T-cell (primary cell): ENCODE data around the gene MEGF8. TPM values are rescaled to one million over a fixed set of nuclear protein-coding genes. Genes with fewer than 3 reads are reported as not detected.

Experiments used
- ATAC-seq, 4 experiments: fragments of 200-7000 bp in 3 of 4; fragments of 150-1000 bp in 1 of 4; cut with Tn5 transposase; replicated peaks in 1 of 4; 1 replicate in 3 of 4; 2 replicates in 1 of 4; pipeline ENCODE4 v1.10.0; 2021; ENCODE audit warnings: moderate library complexity in 3 of 4, mild to moderate bottlenecking in 2 of 4, moderate number of reproducible peaks in 1 of 4
- CTCF ChIA-PET, 2 donors: fragments of 300-600 bp; sonication (Branson Sonifier 250); formaldehyde crosslinking; loops; one replicate each; lab custom pipeline; 2022; ENCODE audit warnings: antibody characterized with exemption in 2 of 2; lab: Charles Lee
- POLR2A ChIA-PET, 2 donors: fragments of 300-600 bp; sonication (Branson Sonifier 250); formaldehyde crosslinking; loops; one replicate each; lab custom pipeline; 2022; ENCODE audit warnings: antibody characterized with exemption in 2 of 2; lab: Charles Lee
- DNase-seq, 35 experiments: peaks; one replicate each; pipeline versions ENCODE4 v3.0.0 to v3.0.0-alpha.2; 2013 to 2023
- H3K27ac ChIP-seq: one replicate; pipeline ENCODE4 v1.5.1; 2013; ENCODE audit warnings: low read length
- H3K27me3 ChIP-seq, 2 experiments: replicated peaks in 1 of 2; 1 replicate in 1 of 2; 2 replicates in 1 of 2; pipeline versions ENCODE4 v1.6.1 to v1.7.0; 2013; ENCODE audit warnings: low read length in 1 of 2, mixed read lengths in 1 of 2; ENCODE audit not compliant: control insufficient read depth in 2 of 2, insufficient read depth in 2 of 2; ENCODE audit errors: extremely low read depth in 1 of 2
- H3K36me3 ChIP-seq, 2 donors: 1 replicate in 1 of 2; 2 replicates in 1 of 2; pipeline versions ENCODE4 v1.6.1 to v1.7.0; 2013; ENCODE audit warnings: low read length in 1 of 2; ENCODE audit not compliant: control insufficient read depth in 2 of 2, insufficient read depth in 1 of 2; ENCODE audit errors: extremely low read depth in 1 of 2
- H3K4me1 ChIP-seq, 2 experiments: 1 replicate in 1 of 2; 2 replicates in 1 of 2; pipeline versions ENCODE4 v1.6.1 to v1.7.0; 2013; ENCODE audit warnings: low read length in 2 of 2, mixed read lengths in 1 of 2; ENCODE audit not compliant: insufficient read depth in 2 of 2, control insufficient read depth in 1 of 2; ENCODE audit errors: extremely low read depth in 1 of 2
- H3K4me3 ChIP-seq, 2 donors: 1 replicate in 1 of 2; 2 replicates in 1 of 2; pipeline versions ENCODE4 v1.5.1 to v1.7.0; 2013; ENCODE audit warnings: mild to moderate bottlenecking in 2 of 2, low read length in 1 of 2, moderate library complexity in 1 of 2; ENCODE audit not compliant: control insufficient read depth in 1 of 2; ENCODE audit errors: extremely low read depth in 1 of 2
- H3K9me3 ChIP-seq: 2 replicates; pipeline ENCODE4 v1.7.0; 2013
- H3K27ac Mint-ChIP-seq, 2 donors: one replicate each; pipeline ENCODE4 v1.8.0; 2020 to 2021; ENCODE audit warnings: mild to moderate bottlenecking in 2 of 2, mixed read lengths in 2 of 2
- H3K27me3 Mint-ChIP-seq, 2 donors: one replicate each; pipeline ENCODE4 v1.8.0; 2021 to 2022; ENCODE audit warnings: mixed read lengths in 2 of 2
- H3K36me3 Mint-ChIP-seq: one replicate; pipeline ENCODE4 v1.8.0; 2021; ENCODE audit warnings: mixed read lengths
- H3K4me1 Mint-ChIP-seq, 3 donors: one replicate each; pipeline ENCODE4 v1.8.0; 2020 to 2022; ENCODE audit warnings: mixed read lengths in 3 of 3, mild to moderate bottlenecking in 1 of 3
- H3K4me3 Mint-ChIP-seq, 3 donors: one replicate each; pipeline ENCODE4 v1.8.0; 2020 to 2022; ENCODE audit warnings: mild to moderate bottlenecking in 3 of 3, mixed read lengths in 3 of 3, moderate library complexity in 3 of 3
- H3K9me3 Mint-ChIP-seq, 3 donors: one replicate each; pipeline ENCODE4 v1.8.0; 2020 to 2022; ENCODE audit warnings: mixed read lengths in 3 of 3
- WGBS: methylation state at CpG from one replicate; pipeline ENCODE4 v1.1.5; 2013; ENCODE audit warnings: missing lambda C conversion rate; ENCODE audit not compliant: insufficient coverage; 5-methylcytosine and 5-hydroxymethylcytosine counted together
- total RNA-seq, 35 experiments: library from RNA in 6 of 35; stranded (reverse) in 6 of 35; fragments of 120-200 nt in 1 of 35; gene quantifications; one replicate each; pipeline versions ENCODE4 v1.2.1 to v1.2.4 and lab custom pipeline; 2013 to 2026

Gene MEGF8
- total RNA-seq, 5 donors from 2014 or later (not counting 1 experiment from before 2014, with no cell fraction given): 5.2 to 11.4 (median 9.6) TPM

GRCh38 chr19:42279155-42279901 is 46.1 kb upstream of the MEGF8 start:
- ATAC-seq (no peak), DNase-seq (no peak)
- peaks cover 2 to 6% of the 10 kb centered on the region in 2 donors for H3K36me3 ChIP-seq
- no peaks in the 10 kb centered on the region for H3K9me3 ChIP-seq
- ChIA-PET POLR2A (interaction anchor here in 1 of 2 donors (0.8 to 1.4 kb wide), 2 partner anchors 9 to 45 kb away, joined by 3 to 4 read pairs; no protein-coding TSS in a partner anchor), CTCF (interaction anchor here (0.6 to 2.0 kb wide), 11 partner anchors 9 to 171 kb away, joined by 3 to 22 read pairs (median 3); partner anchors contain the start of genes CIC (in 1 of the 2) and POU2F2 (in 1 of the 2))
- H3K4me3 ChIP-seq: peak overlapping the region; percentile 60 to 98
- 18% methylated on average over 6 of the region's 6 CpGs for WGBS
- peak overlapping the region; percentile 95 for H3K27ac ChIP-seq
- peaks cover 37 to 56% (median 46%) of the 10 kb centered on the region in 3 donors for H3K4me1 Mint-ChIP-seq
- H3K36me3 Mint-ChIP-seq: peaks cover 10% of the 10 kb centered on the region
- no peaks in the 10 kb centered on the region for H3K27me3 Mint-ChIP-seq
- peak overlapping the region; percentile 92 to 97 for H3K27ac Mint-ChIP-seq
- peaks cover 26 to 80% of the 10 kb centered on the region in 2 experiments for H3K4me1 ChIP-seq
- peak overlapping the region in 2 of 3 donors; percentile 83 to 87 for H3K4me3 Mint-ChIP-seq
- H3K27me3 ChIP-seq: no peaks in the 10 kb centered on the region
- no peaks in the 10 kb centered on the region for H3K9me3 Mint-ChIP-seq

GRCh38 chr19:42279902-42280814 is 45.3 kb upstream of the MEGF8 start:
- Histone ChIP-seq H3K27me3 (no peaks in the 10 kb centered on the region), H3K9me3 (no peaks in the 10 kb centered on the region), H3K4me1 (peaks cover 30 to 79% of the 10 kb centered on the region in 2 experiments), H3K27ac (peak overlapping the region; percentile 95), H3K4me3 (peak overlapping the region; percentile 60 to 98), H3K36me3 (peaks cover 0 to 2% of the 10 kb centered on the region in 2 donors)
- Mint-ChIP-seq H3K9me3 (no peaks in the 10 kb centered on the region), H3K4me1 (peaks cover 37 to 55% (median 43%) of the 10 kb centered on the region in 3 donors), H3K27me3 (no peaks in the 10 kb centered on the region), H3K27ac (peak overlapping the region; percentile 92 to 97), H3K4me3 (peak overlapping the region in 2 of 3 donors; percentile 83 to 87), H3K36me3 (peaks cover 3% of the 10 kb centered on the region)
- ChIA-PET POLR2A (interaction anchor here in 1 of 2 donors (0.8 to 1.4 kb wide), 2 partner anchors 10 to 46 kb away, joined by 3 to 4 read pairs; no protein-coding TSS in a partner anchor), CTCF (interaction anchor here (0.6 to 2.0 kb wide), 11 partner anchors 10 to 171 kb away, joined by 3 to 22 read pairs (median 3); partner anchors contain the start of genes CIC (in 1 of the 2), POU2F2 (in 1 of the 2) and PRR19 (in 1 of the 2))
- WGBS: 0% methylated on average over 83 of the region's 89 CpGs
- DNase-seq: peak; percentile 69 to 87 (median 78)
- ATAC-seq: peak; percentile 26 to 41 (median 38)

- POLR2A ChIA-PET: no interaction called here
- Histone ChIP-seq H3K36me3 (peaks cover 0 to 2% of the 10 kb centered on the region in 2 donors), H3K27ac (peak overlapping the region; percentile 95), H3K4me1 (peaks cover 30 to 79% of the 10 kb centered on the region in 2 experiments), H3K9me3 (no peaks in the 10 kb centered on the region), H3K4me3 (peak overlapping the region; percentile 60 to 98), H3K27me3 (no peaks in the 10 kb centered on the region)
- peaks cover 39 to 57% (median 46%) of the 10 kb centered on the region in 3 donors for H3K4me1 Mint-ChIP-seq
- CTCF ChIA-PET: interaction anchor here in 1 of 2 donors (0.7 kb wide), 1 partner anchor 421 kb away, joined by 3 read pairs; the partner anchor contains the start of gene RPS19
- ATAC-seq (no peak), DNase-seq (peak in 2 of 35 experiments; percentile 43 to 46)
- peak overlapping the region in 2 of 3 donors; percentile 60 to 66 for H3K4me3 Mint-ChIP-seq
- WGBS: 0% methylated on average over 3 of the region's 20 CpGs
- no peak overlapping the region for H3K27ac Mint-ChIP-seq
- H3K36me3 Mint-ChIP-seq: peaks cover 3% of the 10 kb centered on the region
- no peaks in the 10 kb centered on the region for H3K9me3 Mint-ChIP-seq
- no peaks in the 10 kb centered on the region for H3K27me3 Mint-ChIP-seq
Measured at GRCh38 chr19:42280815-42281145, 44.7 kb upstream of the MEGF8 start.

- ATAC-seq (no peak), DNase-seq (peak in 9 of 35 experiments; percentile 13 to 28 (median 22))
- CTCF ChIA-PET: interaction anchor here in 1 of 2 donors (0.7 to 1.7 kb wide), 2 partner anchors 11 to 421 kb away, joined by 3 to 13 read pairs; partner anchors contain the start of gene RPS19
- peaks cover 0 to 2% of the 10 kb centered on the region in 2 donors for H3K36me3 ChIP-seq
- no peak overlapping the region for H3K27ac Mint-ChIP-seq
- H3K4me3 ChIP-seq: peak overlapping the region; percentile 15 to 98
- 20% methylated on average over 20 of the region's 25 CpGs for WGBS
- peaks cover 33 to 79% of the 10 kb centered on the region in 2 experiments for H3K4me1 ChIP-seq
- peak overlapping the region; percentile 95 for H3K27ac ChIP-seq
- H3K4me3 Mint-ChIP-seq: peak overlapping the region in 2 of 3 donors; percentile 60 to 66
- H3K27me3 ChIP-seq: no peaks in the 10 kb centered on the region
- H3K9me3 Mint-ChIP-seq: no peaks in the 10 kb centered on the region
- no peaks in the 10 kb centered on the region for H3K36me3 Mint-ChIP-seq
- H3K9me3 ChIP-seq: no peaks in the 10 kb centered on the region
- peaks cover 39 to 57% (median 46%) of the 10 kb centered on the region in 3 donors for H3K4me1 Mint-ChIP-seq
- POLR2A ChIA-PET: no interaction called here
- no peaks in the 10 kb centered on the region for H3K27me3 Mint-ChIP-seq
Measured at GRCh38 chr19:42281146-42281826, 44.1 kb upstream of the MEGF8 start.

- Mint-ChIP-seq H3K36me3 (no peaks in the 10 kb centered on the region), H3K27ac (no peak overlapping the region), H3K9me3 (no peaks in the 10 kb centered on the region), H3K27me3 (no peaks in the 10 kb centered on the region), H3K4me1 (peaks cover 38 to 50% (median 39%) of the 10 kb centered on the region in 3 donors), H3K4me3 (peak overlapping the region in 2 of 3 donors; percentile 58 to 70)
- DNase-seq (no peak), ATAC-seq (no peak)
- no peak overlapping the region for H3K4me3 ChIP-seq
- peaks cover 33 to 76% of the 10 kb centered on the region in 2 experiments for H3K4me1 ChIP-seq
- ChIA-PET POLR2A (interaction anchor here (0.5 to 1.0 kb wide), 5 partner anchors 11 to 337 kb away, joined by 4 to 9 read pairs (median 7); partner anchors contain the start of gene CIC (in 1 of the 2)), CTCF (interaction anchor here in 1 of 2 donors (1.3 to 1.7 kb wide), 2 partner anchors 11 to 39 kb away, joined by 4 to 13 read pairs; no protein-coding TSS in a partner anchor)
- WGBS: 50% methylated on average over 5 of the region's 7 CpGs
- H3K9me3 ChIP-seq: no peaks in the 10 kb centered on the region
- H3K27me3 ChIP-seq: no peaks in the 10 kb centered on the region
- peak overlapping the region; percentile 95 for H3K27ac ChIP-seq
- H3K36me3 ChIP-seq: peaks cover 0 to 5% of the 10 kb centered on the region in 2 donors
Measured at GRCh38 chr19:42281827-42282762, 43.3 kb upstream of the MEGF8 start.
